NCI-H2107 treated with DMSO at 0.1 percent for 48 hours (cell line): ENCODE results near the gene EMC9.

ENCODE experiments used
- DNase-seq: peaks from one replicate; lab custom pipeline; 2025; ENCODE audit not compliant: unreplicated experiment; lab: John Stamatoyannopoulos, UW

Gene EMC9

GRCh38 chr14:24177041-24177825 lies 35.8 kb upstream of the EMC9 start:
- DNase-seq, result no peak

- DNase-seq, result no peak
These were observed 35.2 kb upstream of the EMC9 start for GRCh38 chr14:24176599-24176998.

- DNase-seq, result no peak
These were observed 31.5 kb upstream of the EMC9 start for GRCh38 chr14:24172871-24173281.

GRCh38 chr14:24172261-24172860 lies 31.0 kb upstream of the EMC9 start:
- DNase-seq, result peak; percentile 39

GRCh38 chr14:24171422-24172260 lies 30.2 kb upstream of the EMC9 start, which contains the start of gene REC8:
Gene REC8, plus strand, starts transcription at chr14:24172080. Its CDS starts 473 bp downstream, at chr14:24172553.
- DNase-seq, result peak; percentile 99

- DNase-seq, result no peak
These were observed 26.2 kb upstream of the EMC9 start for GRCh38 chr14:24167469-24168114.

GRCh38 chr14:24165785-24166184 lies 24.4 kb upstream of the EMC9 start:
- DNase-seq, result no peak

GRCh38 chr14:24164518-24164991 lies 23.2 kb upstream of the EMC9 start:
- no peak for DNase-seq

- DNase-seq, result no peak
These were observed 20.7 kb upstream of the EMC9 start for GRCh38 chr14:24162093-24162492.

- DNase-seq, result peak; percentile 96
These were observed 19.7 kb upstream of the EMC9 start, which contains the start of gene IRF9 for GRCh38 chr14:24160850-24161804. Gene IRF9, plus strand, starts transcription at chr14:24161265. Its CDS starts 880 bp downstream, at chr14:24162145.

- DNase-seq, result no peak
These were observed 19.1 kb upstream of the EMC9 start for GRCh38 chr14:24160499-24160849.

- DNase-seq, result no peak
These were observed 18.5 kb upstream of the EMC9 start for GRCh38 chr14:24159777-24160498.

- no peak for DNase-seq
These were observed 15.9 kb upstream of the EMC9 start for GRCh38 chr14:24157331-24157730.

GRCh38 chr14:24156840-24157239 lies 15.4 kb upstream of the EMC9 start:
- DNase-seq, result no peak

GRCh38 chr14:24155100-24155499 lies 13.7 kb upstream of the EMC9 start:
- no peak for DNase-seq

GRCh38 chr14:24151404-24152080 lies 10.2 kb upstream of the EMC9 start:
- no peak for DNase-seq

- DNase-seq, result no peak
These were observed 9.6 kb upstream of the EMC9 start for GRCh38 chr14:24150993-24151392.

GRCh38 chr14:24150567-24150966 lies 9.2 kb upstream of the EMC9 start:
- no peak for DNase-seq

GRCh38 chr14:24150061-24150460 lies 8.7 kb upstream of the EMC9 start:
- DNase-seq, result no peak
